SHP77 treated with DMSO at 0.1 percent for 48 hours (cell line): Measurements from ENCODE around the gene DAPK1.

Experiments
- DNase-seq: peaks from one replicate; lab custom pipeline; 2025; lab: John Stamatoyannopoulos, UW

Gene DAPK1

DNA sequence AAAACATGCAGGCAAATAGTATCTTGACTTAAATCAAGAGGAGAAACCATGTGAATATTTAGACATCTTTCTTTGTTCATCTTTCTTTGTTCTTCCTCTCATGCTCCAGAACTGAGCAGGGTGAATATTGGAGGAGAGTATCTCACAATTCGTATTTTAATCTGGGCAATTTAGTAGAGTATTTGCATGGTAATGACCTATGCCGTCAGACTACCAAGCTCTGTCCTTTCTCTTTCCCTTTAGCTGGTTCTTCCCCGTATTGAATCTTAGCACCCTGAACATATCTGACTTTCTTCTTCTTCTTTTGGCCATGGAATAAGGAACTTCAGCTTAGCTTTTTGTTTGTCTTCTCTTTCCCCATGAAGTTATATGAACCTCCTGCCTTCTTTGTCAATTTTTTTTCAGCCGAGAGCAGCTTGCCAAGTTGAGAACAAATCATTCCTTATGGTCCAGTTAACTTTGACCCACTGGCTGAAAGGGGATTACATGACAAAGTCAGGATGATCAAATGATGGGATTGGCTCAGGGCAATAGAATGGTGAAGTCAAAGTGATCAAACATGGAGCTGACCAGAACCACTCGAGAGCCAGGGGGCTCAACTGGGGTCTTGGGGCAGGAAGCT lies 95.8 kb downstream of the DAPK1 start:
- DNase-seq, result no peak

DNA sequence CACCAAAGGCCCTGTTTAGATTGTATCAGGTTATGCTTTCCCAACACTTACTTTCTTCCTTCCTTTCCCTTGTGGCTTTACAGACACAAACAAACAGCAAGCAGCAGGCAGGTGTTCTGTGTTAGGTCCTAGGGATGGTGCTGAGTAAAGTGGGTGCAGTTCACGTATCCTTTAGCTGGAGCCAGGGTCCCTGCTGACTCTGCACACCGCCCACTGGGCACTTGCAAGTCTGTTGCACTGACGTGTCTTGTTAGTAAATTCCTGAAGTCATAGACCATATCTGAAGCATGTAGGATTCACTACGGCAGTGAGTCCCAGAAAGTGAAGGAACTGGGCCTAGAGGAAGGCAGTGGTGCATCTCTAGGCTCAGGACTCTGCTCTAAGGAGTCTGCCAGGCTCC lies 96.5 kb downstream of the DAPK1 start:
- DNase-seq, result no peak

DNA sequence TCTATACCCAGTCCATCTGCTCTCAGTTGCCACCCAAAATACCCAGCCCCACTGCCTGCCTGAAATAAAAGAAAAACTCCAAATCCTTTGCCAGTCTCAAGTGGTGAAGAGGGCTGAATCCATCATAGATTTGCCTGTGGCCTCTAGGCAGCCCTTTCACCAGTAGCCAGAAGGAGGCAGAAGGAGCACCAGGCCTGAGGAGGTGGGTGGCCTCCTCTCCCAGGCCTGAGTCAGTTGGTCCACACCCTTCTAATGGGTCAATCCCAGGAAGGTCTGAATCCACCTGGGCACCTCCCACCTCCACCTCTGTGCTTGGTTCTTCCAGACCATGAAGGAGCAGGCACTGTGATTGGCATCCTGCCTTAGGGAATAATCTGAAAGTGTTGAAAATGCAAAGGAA lies 97.0 kb downstream of the DAPK1 start:
- DNase-seq, result no peak

DNA sequence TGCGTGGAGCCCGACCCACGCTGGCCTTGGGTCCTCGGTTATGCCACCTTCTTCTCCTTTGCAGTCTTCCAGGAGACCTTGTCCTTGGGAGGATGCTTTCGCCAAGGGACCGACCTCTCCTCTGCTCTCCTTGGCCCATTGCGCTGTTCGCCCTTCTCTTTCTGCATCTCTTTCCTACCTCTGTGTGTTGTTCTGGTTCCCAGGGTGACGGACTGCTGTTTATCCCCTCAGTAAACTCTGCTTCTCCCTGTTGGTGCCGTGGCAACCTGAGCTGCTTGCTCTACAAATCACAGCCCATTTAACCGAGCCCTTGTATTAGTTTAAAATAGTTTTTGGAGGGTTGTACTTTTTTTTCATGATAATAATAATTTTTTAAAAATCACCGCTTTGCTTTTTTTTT lies 97.9 kb downstream of the DAPK1 start:
- DNase-seq, result no peak

DNA sequence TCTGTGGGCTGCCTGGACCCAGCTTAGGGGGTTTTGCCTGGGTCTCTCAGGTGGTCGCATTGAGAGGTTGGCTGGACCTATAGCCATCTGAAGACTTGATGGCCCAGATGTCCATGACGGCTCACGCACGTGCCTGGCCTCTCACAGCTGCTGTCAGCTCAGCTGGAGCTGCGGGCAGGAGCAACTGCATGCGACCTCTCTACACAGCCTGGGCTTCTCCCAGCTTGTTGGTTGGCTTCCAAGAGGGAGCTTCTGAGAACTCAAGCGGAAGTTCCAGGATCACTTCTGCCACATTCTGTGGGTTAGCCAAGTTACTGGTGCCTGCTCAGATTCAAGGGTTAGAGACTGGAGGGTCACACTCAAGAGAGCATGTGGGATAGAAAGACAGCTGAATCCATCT lies 99.2 kb downstream of the DAPK1 start:
- no peak for DNase-seq

GRCh38 chr9:87597710-87598443 lies 100.2 kb downstream of the DAPK1 start:
- no peak for DNase-seq

DNA sequence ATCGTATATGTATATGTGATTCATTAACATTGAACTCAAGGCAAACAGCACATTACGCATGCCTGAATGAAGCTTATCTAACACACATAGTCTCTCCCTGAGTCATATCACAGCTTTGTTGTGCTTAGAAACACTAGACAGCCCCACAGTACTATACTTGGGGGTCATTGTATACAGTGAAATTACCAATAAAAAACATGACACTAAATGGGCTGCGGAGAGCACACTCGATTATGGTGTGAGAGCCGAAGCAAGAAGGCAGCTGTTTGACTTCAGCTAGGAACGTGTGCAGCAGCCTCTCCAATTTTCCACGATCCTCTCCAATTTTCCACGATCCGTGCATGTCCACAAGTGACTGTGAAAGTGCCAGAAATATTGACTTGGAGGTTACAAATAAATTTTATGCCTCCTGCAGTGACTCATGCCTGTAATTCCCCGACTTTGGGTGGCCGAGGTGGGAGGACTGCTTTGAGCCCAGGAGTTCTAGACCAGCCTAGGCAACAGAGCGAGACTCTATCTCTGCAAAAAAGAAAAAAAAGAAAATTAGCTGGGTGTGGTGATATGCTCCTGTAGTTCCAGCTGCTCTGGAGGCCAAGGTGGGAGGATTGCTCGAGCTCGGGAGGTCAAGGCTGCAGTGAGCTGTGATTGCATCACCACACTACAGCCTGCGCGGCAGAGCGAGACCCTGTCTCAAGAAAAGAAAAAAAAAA lies 102.4 kb downstream of the DAPK1 start:
- no peak for DNase-seq

DNA sequence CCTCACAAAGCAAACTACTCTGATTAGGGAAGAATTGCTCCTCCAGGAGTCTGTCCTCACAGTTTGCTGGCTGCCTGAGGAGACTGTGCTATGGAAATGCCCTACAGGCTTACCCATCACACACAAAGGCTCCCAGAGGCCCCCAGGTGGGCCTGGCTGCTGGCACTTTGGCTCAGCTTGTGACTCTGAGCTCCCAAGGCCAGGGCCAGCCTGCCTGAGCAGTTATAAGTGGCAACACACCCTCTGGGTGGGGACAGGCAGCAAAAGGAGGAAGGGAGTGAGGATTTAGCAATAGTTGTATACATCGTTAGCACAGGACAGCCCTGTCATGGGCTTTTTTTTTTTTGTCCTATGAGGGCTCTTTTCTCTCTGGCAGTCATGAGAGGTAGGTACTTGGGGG lies 103.5 kb downstream of the DAPK1 start:
- no peak for DNase-seq

- no peak for DNase-seq
These were observed 103.9 kb downstream of the DAPK1 start for GRCh38 chr9:87601595-87601994.

DNA sequence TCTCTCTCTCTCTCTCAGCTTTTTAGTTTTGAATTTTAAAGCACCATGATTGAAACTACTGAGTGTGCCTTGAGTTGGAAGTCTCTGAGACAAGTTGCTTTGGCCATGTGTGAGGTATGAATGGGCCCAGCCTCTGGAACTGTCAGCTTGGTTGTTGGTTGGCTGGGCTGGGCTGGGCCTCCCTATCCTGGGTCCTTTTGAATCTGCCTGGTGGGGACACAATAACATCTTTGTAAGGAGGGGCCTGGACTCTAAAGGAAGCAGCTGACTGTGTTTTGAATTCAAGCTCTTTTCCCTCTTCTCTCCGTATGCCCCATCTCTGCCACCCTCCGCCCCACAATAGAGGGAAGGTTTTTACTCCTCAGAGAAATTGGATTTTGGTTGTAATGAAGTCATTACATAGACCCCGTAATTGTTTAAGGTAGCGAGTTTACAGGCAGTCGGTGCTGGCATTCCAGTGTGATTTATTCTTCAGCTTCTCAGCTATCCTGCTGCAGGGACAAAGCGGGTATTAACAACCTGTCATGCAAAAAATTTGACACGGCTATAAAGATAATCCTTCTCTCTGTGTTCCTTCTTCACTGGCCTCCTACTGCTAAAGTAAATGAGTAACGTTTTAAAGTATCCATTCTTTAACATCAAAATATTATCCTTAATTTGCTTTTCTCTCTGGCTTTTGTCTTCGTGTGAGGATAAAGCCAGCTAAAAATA lies 105.4 kb downstream of the DAPK1 start:
- no peak for DNase-seq

DNA sequence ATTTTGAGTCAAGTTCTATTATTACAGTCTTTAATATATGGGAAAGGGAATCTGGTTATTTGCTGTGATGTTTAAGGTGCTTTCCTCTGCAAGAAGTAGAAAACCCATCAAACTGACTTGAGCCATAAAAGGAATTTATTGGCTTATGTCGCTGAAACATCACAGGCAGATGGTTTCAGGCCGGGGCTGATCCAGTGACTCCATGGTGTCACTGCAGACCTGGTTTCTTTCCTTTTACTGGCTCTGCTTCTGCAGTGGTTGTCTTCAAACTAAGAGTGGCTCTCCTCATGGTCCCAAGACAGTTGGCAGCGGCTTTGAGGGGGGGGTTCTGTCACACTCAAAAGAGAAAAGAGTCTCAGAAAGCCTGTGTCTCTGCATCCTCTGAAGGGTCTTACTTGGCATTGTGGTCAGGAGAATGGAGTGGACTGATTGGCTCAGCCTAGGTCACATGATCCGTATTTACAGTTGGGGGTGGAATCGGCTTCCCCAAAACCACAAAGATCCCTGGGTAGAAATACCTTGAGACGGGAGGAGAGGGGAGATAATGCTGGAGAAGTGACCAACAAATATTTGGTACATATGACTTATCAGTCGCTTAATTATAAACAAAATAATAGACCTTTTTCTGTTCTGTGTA lies 106.3 kb downstream of the DAPK1 start:
- DNase-seq, result no peak

- no peak for DNase-seq
These were observed 107.4 kb downstream of the DAPK1 start for GRCh38 chr9:87604886-87605588.

GRCh38 chr9:87605676-87606075 lies 108.0 kb downstream of the DAPK1 start:
- no peak for DNase-seq

- no peak for DNase-seq
These were observed 109.3 kb downstream of the DAPK1 start for GRCh38 chr9:87606841-87607521.

DNA sequence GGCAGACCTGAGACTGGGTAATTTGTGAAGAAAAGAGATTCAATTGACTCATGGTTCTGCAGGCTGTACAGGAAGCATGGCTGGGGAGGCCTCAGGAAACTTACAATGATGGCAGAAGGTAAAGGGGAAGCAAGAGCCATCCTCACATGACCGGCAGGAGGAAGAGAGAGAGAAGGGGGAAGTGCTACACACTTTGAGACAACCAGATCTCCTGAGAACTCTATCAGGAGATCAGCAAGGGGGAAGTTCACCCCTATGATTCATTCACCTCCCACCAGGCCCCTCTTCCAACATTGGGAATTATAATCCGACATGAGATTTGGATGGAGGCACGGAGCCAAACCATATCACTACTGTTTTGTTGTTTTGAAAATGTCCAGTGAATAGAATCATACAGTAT lies 110.2 kb downstream of the DAPK1 start:
- no peak for DNase-seq

- DNase-seq, result no peak
These were observed 111.3 kb downstream of the DAPK1 start for GRCh38 chr9:87609002-87609401.

DNA sequence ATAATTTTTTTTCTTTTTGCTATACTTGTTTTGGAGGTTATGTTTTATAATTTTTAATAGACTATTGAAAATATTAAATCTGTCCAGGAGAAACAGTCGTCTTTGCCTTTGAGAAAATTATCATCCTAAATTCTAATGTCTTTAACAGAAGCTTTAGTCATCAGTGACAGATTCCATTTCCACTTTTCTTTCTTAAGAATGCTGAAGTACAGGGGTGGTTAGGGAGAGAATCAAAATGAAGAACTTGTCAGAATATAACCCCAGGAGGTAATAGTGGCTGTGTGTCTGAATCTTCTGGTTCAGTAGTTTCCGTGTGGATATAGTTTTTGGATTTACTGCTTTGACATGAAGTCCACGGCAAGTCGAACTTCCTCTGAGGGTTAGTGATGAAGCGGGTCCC lies 111.8 kb downstream of the DAPK1 start:
- no peak for DNase-seq

- no peak for DNase-seq
These were observed 112.8 kb downstream of the DAPK1 start for GRCh38 chr9:87610200-87611155.

DNA sequence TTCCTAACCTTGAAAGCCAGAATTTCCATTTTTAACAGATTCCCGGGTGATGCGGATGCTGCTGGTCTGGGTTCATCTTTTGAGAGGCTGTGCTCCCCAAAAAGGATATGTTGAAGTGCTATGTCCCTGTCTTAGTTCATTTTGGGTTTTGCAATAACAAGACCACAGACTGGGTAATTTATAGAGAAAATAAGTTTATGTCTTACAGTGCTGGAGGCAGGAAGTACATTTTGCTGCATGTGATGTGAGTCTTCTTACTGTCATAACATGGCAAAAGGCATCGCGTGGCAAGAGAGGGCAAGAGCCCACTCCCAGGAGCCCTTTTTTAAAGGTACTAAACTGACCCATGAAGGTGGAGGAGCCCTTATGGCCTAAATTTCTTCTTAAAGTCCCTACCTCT lies 114.1 kb downstream of the DAPK1 start:
- DNase-seq, result no peak

- no peak for DNase-seq
These were observed 114.9 kb downstream of the DAPK1 start for GRCh38 chr9:87612536-87612935.
